HG03521 (cell line): ENCODE measurements around the gene NDUFB11.

Experiments
- ATAC-seq: cut with Tn5 transposase; IDR thresholded peaks from one replicate; pipeline ENCODE4 v1.9.1; 2021; ENCODE audit warnings: mild to moderate bottlenecking, moderate library complexity; ENCODE audit not compliant: unreplicated experiment

NDUFB11 gene

GRCh38 chrX:47174846-47175587 is 30.5 kb upstream of the NDUFB11 start:
- no peak for ATAC-seq

- no peak for ATAC-seq
These were observed 29.9 kb upstream of the NDUFB11 start for GRCh38 chrX:47174376-47174775.

DNA sequence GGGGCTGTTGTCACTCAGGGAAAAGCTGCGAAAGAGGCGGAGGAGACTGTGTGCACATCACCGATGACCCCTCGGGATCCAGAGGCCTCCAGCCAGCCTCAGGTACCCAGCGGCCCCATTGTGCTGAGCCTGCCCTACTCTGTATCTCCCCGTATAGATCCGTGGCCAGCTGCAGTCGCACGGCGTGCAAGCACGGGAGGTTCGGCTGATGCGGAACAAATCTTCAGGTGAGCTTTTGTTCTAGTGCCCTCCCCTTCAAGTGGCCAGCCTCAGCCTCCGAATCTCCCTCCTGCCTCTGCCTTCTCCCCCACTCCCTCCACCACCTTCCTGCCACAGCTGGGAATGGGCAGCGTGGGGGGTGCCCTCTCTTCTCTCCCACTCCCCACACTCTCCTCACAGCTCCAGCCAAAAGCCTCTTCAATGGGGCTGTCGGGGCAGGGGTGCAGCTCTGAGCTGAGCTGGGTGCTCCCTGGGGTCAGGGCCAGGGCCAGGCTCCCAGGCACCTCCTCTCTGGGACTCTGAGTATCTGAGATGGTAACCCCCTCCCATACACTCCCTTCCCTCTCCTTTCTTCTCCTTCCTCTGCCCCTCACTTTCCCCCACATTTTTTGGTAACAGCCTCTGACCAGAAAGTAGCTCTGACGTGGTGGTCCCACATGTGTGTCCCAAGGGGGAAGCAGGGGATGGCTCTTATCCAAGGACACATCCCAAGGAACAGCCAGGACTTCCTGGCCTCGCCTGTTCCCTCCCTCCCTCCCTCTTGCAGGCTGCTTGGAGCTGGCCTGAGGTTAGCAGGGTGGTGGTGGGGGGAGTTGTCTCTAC is 28.7 kb upstream of the NDUFB11 start:
- no peak for ATAC-seq

DNA sequence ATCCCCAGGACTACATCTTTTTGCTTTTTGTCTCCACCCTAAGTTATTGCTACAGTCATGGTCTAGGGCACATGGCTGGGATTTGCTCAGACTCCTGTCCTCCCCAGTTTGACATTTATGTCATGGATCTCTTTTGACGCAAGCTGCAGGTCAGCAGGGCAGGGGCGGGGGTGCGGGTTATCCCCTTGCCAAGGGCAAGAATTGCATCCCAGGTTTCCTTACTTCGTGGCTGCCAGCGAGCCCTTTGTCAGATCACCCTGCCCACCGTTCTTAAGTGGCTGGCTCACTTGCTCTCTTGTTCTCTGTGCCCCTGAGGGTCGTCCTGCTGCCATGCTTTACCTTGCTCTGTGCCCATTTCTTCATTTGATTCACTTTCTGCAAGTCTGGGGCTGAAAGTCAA is 28.0 kb upstream of the NDUFB11 start:
- ATAC-seq, result no peak

GRCh38 chrX:47171996-47172395 is 27.5 kb upstream of the NDUFB11 start:
- no peak for ATAC-seq

DNA sequence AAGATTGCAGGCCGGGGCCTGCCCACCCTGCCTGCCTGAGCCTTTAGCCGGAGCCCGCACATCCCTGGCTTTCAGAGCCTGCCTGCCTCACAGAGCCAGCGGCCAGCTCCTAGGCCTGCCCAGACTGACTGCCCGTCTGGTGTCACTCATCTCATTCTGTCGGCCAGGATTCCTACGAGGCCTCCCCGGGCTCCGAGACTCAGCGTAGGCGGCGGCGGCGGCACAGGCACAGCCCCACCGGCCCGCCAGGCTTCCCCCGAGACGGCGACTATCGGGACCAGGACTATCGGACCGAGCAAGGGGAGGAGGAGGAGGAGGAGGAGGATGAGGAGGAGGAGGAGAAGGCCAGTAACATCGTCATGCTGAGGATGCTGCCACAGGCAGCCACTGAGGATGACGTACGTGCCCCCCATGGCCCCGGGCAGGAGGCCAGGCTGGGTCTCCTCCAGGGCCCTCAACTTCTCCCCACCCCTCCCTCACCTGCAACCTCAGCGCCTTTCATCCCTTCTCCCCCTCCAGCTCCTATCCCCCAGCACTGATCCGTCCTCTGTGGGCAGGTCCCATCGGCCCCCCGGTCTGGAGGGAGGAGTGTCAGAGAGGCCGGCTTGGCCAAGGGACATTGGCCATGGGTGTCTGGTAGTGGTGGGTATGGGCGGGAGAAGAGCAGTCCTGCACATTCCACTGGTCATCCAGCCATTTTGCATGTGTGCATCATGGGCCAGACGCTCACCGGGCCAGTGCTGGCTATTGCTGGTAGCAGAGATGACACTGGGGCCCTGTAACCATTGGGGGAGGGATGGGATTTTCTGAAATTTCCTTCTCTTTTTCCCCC is 26.6 kb upstream of the NDUFB11 start:
- no peak for ATAC-seq

DNA sequence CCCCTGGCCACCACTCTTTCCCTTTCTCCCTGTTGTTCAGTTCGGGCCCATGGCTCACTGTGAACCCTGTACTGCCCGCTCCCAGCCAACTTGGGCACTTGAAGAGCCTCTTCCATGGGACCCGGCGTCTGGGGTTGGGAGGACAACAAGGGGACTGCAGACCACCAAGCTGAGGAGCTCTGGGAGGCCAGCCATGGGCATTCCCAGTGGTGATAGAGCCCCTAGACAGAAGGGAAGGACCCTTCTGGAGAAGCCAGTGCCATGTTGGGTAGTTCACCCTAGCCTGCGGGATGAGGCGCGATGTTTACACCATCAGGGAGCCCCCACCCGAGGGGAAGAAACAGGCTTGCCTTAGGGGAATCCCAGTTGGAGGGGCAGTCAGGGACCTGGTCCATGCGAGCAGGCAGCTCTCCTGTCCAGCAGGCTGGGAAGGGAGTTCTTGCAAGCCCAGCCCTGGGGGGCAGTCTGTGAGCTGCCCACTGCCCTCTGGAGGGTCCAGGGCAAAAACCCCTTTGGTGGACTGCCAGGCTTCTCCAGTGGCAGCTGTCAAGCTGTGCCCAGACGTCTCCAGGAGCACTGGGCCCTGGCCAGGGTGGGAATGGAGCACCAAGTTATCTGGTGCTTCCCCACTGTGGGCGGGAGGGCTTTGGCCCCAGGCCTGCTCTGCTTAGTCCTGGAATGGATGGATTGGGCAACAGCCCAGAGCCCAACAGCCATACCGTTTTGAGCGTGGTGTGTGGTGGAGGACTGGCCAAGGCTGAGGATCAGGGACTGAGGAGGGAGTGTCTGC is 25.4 kb upstream of the NDUFB11 start:
- ATAC-seq, result no peak

- ATAC-seq, result no peak
These were observed 24.8 kb upstream of the NDUFB11 start for GRCh38 chrX:47169273-47169672.

- no peak for ATAC-seq
These were observed 24.1 kb upstream of the NDUFB11 start for GRCh38 chrX:47168495-47169073.

- no peak for ATAC-seq
These were observed 21.6 kb upstream of the NDUFB11 start for GRCh38 chrX:47166126-47166525.

DNA sequence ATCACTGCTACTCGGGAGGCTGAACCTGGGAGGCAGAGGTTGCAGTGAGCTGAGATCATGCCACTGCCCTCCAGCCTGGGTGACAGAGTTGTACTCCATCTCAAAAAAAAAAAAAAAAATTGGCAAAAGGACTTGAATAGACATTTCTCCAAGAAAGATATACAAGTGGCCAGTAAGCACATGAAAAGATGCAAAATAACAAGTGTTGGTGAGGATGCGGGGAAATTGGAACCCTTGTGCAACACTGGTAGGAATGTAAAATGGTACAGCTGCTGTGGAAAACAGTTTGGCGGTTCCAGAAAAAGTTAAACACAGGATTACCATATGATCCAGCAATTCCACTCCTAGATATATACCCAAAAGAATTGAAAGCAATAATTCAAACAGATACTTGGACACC is 19.9 kb upstream of the NDUFB11 start:
- no peak for ATAC-seq

- no peak for ATAC-seq
These were observed 18.6 kb upstream of the NDUFB11 start for GRCh38 chrX:47162927-47163583.

- ATAC-seq, result no peak
These were observed 16.3 kb upstream of the NDUFB11 start for GRCh38 chrX:47160781-47161180.

DNA sequence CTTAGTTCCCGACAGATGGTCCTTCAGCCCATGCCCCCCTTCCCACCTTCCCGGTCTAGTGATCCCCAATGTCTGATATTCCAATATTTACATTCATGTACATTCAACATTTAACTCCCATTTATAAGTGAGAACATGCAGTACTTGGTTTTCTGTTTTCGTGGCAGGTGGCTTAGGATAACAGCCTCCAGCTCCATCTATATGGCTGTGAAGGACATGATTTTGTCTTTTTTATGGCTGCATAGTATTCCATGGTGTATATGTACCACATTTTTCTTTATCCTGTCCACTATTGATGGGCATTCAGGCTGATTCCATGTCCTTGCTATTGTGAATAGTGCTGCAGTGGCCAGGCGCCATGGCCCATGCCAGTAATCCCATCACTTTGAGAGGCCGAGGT is 14.3 kb upstream of the NDUFB11 start:
- no peak for ATAC-seq

DNA sequence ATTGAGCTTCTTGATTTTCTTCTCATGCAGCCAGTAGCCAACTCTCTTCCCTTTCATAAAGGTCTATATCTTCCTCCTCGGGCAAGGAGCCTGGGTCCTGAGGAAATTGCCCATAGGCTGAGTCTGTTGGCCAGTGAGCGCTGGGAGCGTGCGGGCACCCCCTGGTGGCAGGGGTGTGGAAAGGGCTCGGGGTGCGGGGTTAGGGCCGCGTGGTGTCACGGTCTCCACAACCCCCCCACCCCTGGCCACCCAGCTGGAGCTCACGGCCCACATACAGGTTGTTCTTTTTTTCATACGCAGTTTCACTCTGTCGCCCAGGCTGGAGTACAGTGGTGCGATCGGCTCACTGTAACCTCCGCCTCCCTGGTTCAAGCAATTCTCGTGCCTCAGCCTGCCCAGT is 13.6 kb upstream of the NDUFB11 start:
- ATAC-seq, result no peak

DNA sequence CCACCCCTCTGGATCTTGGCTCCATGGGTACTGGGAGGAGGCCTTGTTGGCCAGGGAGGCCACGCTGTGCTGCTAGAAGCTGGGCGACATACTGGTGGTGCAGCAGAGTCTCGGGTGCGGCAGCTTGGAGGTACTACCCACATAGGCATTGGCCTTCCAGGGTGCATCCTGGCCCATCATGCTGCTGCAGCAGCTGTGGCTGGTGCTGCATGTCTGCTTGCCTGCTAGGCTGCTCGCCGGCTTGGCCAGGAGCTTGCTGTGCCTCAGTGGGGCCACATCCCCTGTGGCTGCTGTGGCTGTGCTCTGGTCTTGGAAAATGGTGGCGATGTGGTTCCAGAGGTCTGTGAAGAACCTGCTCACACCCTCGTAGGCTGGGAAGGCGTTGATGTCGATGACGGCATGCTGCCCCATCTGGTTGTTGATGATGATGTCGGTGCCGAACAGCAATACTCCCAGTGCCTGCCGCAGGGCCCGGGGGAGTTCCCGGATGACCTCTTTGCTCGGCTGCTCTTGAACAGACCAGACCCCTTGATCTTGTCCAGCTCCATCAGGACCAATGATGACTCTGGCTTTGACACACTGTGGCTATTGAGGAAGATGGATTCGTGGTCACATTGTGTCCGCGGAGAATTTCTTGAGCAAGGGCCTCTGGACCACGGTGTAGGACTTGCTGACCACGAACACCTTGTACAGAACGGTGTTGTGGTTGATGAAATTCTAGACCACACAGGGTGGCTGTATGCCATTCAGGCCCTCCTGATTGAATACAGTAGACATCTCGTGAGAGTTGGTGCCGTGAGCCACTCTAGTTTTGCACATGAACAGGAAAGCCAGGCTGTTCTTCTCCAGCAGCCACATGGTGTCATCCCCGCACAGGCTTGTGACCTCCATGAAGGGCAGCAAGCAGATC is 12.4 kb upstream of the NDUFB11 start:
- ATAC-seq, result no peak

DNA sequence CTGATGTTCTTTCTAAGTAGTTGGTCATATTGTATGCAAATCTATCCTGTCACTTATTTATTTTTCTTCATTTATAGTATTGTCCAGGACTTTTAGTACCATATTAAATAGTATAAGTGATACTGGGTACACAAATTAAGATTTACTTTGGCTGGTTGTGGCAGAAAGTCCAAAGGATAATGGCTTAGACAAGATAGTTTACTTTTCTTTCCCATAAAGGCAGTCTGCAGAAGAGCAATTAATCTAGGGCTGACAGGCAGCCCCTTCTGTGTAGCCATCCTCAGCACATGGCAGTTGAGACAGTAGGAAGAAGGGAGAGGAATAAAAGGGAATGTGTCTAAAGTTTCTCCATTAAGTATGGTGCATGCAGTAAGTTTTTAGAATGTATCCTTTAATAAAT is 6.9 kb upstream of the NDUFB11 start:
- no peak for ATAC-seq

- no peak for ATAC-seq
These were observed 4.4 kb upstream of the NDUFB11 start for GRCh38 chrX:47148946-47149345.
